HG03558 (cell line): ENCODE data around the gene RABL3.
"Not testable (repeated sequence)": the region's sequence is repeated elsewhere in the genome, so short reads cannot be mapped to it uniquely, and the experiment has no call there.

Source experiments
- ATAC-seq: cut with Tn5 transposase; IDR thresholded peaks from one replicate; pipeline ENCODE4 v1.9.1; 2021; ENCODE audit warnings: moderate number of reproducible peaks; ENCODE audit not compliant: unreplicated experiment; ENCODE audit errors: extremely low read depth

RABL3 gene

GRCh38 chr3:120684896-120685295 is 57.4 kb downstream of the RABL3 start:
- no peak for ATAC-seq

GRCh38 chr3:120683671-120684301 is 58.5 kb downstream of the RABL3 start:
- no peak for ATAC-seq

- ATAC-seq = no peak
Observed at GRCh38 chr3:120683213-120683612, 59.1 kb downstream of the RABL3 start.

DNA sequence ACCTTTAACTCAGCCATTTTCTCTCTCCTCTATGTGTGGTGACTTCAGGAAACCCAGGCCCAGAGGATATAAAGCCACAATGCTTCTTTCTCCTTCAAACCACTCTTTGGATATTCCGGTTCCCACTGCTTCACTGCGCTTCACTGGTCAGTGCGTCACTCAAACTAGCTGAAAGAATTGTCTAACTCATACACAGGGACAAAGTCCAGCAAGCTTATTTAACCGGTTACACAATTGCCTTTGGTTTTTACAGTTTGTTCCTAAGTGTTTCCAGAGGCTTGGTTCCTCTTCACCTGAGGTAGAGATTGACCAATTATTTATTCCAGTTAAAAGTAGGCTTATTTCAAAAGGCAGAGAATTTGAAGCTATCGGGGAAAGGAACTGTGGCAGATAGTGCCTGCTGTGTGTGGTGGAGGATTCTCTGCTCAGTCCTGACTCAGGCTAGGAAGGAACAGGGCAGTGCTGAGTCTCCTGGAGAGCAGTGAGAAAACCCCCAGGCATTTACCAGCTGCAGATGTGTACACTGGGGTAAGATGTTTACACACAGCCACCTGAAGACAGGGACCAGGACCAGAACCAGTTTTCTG is 60.1 kb downstream of the RABL3 start, which contains the start of gene HGD:
TSS of gene HGD (minus strand) at position 145 of the 587 bp plus-strand sequence. CDS start at position 17, 128 bp downstream.
- no peak for ATAC-seq

DNA sequence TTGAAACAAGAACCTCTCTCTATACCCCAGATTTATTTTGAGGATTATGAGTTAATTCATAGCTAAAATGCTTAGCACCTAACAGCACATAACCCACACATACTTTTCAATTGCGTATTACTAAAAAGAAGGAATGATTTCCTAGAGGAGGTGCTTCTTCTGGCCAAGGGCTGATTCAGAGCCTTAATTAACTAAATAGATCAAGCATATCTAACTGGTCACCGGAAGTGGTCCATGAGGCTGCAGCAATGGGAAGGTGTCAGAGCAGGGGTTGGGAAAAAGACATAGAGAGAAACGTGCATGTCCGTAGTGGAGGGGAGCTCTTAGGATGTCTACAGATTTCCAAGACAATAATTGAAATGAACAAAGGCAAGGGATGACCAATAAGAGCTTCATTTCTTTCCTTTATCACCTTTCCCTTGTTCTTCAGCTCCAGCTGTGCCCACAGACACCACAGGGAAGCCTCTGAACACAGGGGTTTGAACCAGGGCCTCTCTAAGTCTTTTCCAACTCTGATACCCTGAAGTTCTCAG is 60.7 kb downstream of the RABL3 start:
- ATAC-seq = no peak

- no peak for ATAC-seq
Observed at GRCh38 chr3:120681018-120681417, 61.3 kb downstream of the RABL3 start.

DNA sequence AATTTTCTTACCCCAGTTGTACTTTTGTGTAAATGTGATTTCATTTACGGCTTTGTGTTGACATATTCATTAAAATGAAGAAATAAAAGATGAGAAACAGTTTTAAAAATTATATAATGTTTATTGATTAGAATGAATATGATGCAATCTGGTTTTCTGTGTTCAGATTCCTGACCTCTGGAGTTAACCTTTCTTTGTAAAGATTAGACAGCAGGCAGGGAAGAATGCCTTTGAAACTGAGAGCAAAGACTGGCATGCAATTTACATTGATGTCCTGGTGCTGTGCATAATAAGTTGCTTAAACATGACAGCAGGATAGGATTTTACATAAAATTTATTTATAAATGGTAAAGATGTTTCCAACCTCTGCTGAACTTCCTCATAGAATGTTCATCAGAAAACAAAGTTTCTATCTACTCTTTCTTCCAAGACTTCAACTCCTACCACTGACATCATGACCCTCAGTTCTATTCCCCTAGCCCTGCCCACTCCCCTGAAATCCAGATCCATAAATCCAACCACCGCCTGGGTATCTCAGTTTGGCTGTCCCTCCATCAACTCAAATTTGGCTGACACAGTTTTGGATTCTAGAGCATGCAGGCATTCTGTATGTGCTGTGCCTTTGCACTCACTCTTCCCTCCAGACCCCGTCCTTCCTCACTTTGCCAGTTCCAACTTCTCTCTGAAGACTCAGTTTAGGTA is 62.0 kb downstream of the RABL3 start:
- ATAC-seq = no peak

- ATAC-seq = no peak
Observed at GRCh38 chr3:120678984-120679383, 63.3 kb downstream of the RABL3 start.

DNA sequence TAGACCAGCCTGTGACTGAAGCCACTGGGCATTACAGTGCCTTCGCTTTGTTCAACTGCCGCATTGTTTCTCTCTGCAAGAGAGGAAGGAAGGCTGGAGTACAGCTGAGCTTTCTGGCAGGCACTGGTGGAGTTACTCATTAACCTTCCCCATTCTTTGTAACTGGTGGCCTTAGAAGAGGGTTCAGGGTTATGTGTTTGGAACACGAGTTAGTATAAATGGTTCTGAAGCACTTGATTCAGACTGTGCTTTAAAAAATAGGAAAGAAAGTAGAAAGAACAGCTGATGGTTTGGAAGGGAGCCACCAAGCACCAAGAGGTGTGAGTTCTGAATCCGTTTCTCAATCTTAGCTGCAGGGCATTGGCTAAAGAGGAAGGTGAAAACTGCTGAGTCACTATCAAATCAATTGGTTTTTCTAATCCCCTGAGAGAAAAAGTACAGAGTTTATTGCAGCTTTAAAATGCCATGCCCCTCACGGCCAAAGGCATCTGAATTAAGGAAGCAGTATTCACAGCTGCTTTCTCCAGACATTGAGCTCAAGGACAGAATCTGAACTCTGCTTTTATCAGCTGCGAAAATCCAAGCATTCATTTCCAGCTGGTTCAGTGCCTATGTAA is 63.9 kb downstream of the RABL3 start:
- ATAC-seq = peak; percentile 86

DNA sequence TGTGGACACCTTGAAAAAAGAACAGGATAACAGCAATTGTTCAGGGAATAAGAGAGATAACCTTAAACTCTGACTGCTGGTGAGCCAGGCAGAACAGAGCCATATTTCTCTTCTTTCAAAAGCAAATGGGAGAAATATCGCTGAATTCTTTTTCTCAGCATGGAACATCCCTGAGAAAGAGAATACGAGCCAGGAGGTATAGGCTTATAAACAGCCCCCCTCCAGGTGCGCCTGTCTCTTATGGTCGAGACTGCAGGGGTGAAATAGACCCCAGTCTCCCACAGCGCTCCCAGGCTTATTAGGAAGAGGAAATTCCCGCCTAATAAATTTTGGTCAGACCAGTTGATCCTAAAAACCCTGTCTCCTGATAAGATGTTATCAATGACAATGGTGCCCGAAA is 65.1 kb downstream of the RABL3 start:
- not testable (repeated sequence) for ATAC-seq

- ATAC-seq = no peak
Observed at GRCh38 chr3:120673116-120673515, 69.2 kb downstream of the RABL3 start.

- ATAC-seq = no peak
Observed at GRCh38 chr3:120670576-120670975, 71.7 kb downstream of the RABL3 start.

- ATAC-seq = no peak
Observed at GRCh38 chr3:120664926-120665325, 77.4 kb downstream of the RABL3 start.

DNA sequence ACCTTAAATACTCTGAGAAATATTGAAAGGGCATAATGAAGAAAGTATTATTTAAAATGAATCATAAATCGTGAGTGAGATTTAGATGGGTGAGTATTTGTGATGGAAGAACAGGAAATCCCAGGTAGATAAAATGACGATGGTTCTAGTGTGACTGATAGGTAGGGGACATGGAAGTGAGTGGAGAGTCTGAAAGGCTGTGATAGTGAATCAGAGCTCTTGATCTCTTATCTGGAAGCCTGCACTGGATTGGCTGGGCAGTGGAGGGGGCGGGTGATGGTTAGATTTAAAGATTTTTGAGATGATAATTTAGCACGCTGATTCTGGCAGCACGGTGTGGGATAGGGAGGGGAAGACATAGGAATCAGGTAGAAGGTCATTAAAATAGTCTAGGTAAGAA is 80.4 kb downstream of the RABL3 start:
- no peak for ATAC-seq

- ATAC-seq = no peak
Observed at GRCh38 chr3:120661106-120661905, 81.0 kb downstream of the RABL3 start.

DNA sequence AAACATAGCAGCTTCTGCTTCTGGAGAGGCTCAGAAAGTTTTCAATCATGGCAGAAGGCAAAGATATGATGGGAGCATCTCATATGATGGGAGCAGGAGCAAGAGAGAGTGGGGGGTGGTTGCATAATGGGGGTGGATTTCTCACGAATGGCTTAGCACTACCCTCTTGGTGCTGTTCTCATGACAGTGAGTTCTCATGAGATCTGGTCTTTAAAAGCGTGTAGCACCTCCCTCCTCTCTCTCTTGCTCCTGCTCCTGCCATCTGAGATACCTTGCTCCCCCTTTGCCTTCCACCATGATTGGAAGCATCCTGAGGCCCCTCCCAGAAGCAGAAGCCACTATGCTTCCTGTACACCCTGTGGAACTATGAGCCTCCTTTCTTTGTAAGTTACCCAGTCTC is 82.5 kb downstream of the RABL3 start:
- ATAC-seq = no peak

- ATAC-seq = no peak
Observed at GRCh38 chr3:120659285-120659684, 83.0 kb downstream of the RABL3 start.

DNA sequence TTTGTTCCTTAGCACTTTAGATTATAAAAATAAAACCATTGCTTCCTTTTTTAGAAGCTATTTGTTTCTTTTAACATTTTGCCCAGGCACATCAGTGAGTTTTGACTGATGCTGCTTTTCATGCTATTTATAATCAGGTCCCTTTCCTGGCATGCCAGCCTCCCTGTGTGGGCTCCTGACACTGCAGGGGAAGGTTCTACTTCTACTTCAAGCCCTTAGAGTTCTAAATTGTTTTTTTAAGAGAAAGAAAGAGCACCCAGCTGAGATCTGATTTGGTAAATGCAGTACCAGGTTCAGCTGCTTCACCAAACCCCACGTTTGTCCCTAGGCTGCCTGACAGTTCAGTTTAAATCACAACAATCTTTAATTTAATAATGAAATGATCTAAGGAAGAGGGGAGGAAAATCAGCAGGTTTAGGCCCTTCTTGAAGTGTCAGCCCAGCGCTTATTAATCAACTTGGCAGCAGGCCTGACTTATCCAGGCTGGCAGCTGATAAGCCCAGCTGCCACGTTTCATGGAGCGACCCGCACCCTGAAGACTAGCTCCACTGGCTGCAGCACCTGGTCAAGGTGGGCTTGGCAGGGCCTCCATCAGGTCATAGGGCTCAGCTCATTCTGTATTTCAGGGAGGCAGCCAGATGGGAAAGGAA is 89.3 kb downstream of the RABL3 start:
- ATAC-seq = no peak

- ATAC-seq = no peak
Observed at GRCh38 chr3:120652281-120652680, 90.0 kb downstream of the RABL3 start.

DNA sequence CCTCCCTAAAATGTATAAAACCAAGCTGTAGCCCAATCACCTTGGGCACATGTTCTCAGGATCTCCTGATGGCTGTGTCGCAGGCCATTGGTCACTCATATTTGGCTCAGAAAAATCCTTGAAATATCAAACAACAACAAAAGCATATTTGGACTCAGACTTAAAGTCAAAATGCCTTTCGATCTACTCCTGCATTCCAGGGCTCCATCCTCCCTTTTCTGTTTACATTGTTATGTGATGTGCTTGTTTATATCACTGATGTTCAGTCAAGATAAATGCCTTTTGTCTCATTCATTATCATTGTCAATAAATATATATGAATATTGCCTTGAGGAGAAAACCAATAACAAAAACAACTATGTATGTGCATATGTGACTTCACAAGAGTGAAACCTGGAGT is 92.0 kb downstream of the RABL3 start:
- ATAC-seq = no peak
